HepG2 (cell line): Measurements from ENCODE around the gene A3GALT2. TPM values are rescaled to one million over a fixed set of nuclear protein-coding genes. Genes with fewer than 3 reads are reported as not detected.

Source experiments
- ATAC-seq: fragments of 200-7000 bp; cut with Tn5 transposase; 3 replicates; pipeline ENCODE4 v1.9.1; 2020; ENCODE audit warnings: mild to moderate bottlenecking, moderate library complexity
- BruUV-seq: library from RNA; stranded (reverse); fragments of 400-500 nt; replicated peaks from 2 replicates; lab custom pipeline; 2021; lab: Mats Ljungman, UMichigan
- CTCF ChIA-PET: fragments of 300-600 bp; formaldehyde crosslinking; extraction: SDS; loops from one replicate; lab custom pipeline; 2021; ENCODE audit warnings: low total read pairs, inconsistent platforms, low intra/inter-chr PET ratio; lab: Yijun Ruan, JAX
- POLR2A ChIA-PET: fragments of 350-600 bp; sonication (Branson Sonifier 250); formaldehyde crosslinking; loops from one replicate; lab custom pipeline; 2020; ENCODE audit warnings: antibody characterized with exemption, inconsistent platforms; lab: Yijun Ruan, JAX
- DNase-seq: peaks from one replicate; pipeline ENCODE4 v3.0.0-alpha.2; 2015; ENCODE audit warnings: low spot score
- FAIRE-seq: peaks from 3 replicates; lab custom pipeline; 2011; peaks lifted over from hg19 to GRCh38; lab: Jason Lieb, UNC
- H2AFZ ChIP-seq: one replicate; pipeline ENCODE4 v1.6.1; 2011; ENCODE audit warnings: low read length, inconsistent platforms
- H3K27ac ChIP-seq: fragments of 300-600 bp; 3 replicates; pipeline ENCODE4 v1.8.0; 2011; ENCODE audit warnings: mixed run types, mild to moderate bottlenecking, mixed read lengths, low read length, inconsistent platforms; ENCODE audit not compliant: insufficient read depth; ENCODE audit errors: extremely low read length
- H3K27me3 ChIP-seq, 2 experiments: fragments of 200-600 bp in 1 of 2; 2 replicates in 1 of 2; 3 replicates in 1 of 2; pipeline versions ENCODE4 v1.6.0 to v1.8.0; 2011; ENCODE audit warnings: low read length in 2 of 2, mild to moderate bottlenecking in 2 of 2, moderate library complexity in 2 of 2, inconsistent platforms in 1 of 2; ENCODE audit not compliant: insufficient read depth in 2 of 2, control insufficient read depth in 1 of 2
- H3K36me3 ChIP-seq, 2 experiments: fragments of 200-600 bp in 1 of 2; replicated peaks in 1 of 2; 2 replicates in 1 of 2; 3 replicates in 1 of 2; pipeline versions ENCODE4 v1.5.1 to v1.8.0; 2011; ENCODE audit warnings: low read length in 2 of 2, inconsistent platforms in 1 of 2; ENCODE audit not compliant: insufficient read depth in 2 of 2, control insufficient read depth in 1 of 2
- H3K4me1 ChIP-seq: 2 replicates; pipeline ENCODE4 v1.5.1; 2012; ENCODE audit warnings: low read length, inconsistent platforms; ENCODE audit not compliant: insufficient read depth
- H3K4me2 ChIP-seq: 2 replicates; pipeline ENCODE4 v1.6.0; 2011; ENCODE audit warnings: low read depth, low read length, inconsistent platforms
- H3K4me3 ChIP-seq, 3 experiments: fragments of 200-600 bp in 1 of 3; sonication (generic), shearing (Covaris generic) in 1 of 3; replicated peaks in 1 of 3; 2 replicates each; pipeline ENCODE4 v1.5.1; 2011 to 2016; ENCODE audit warnings: low read length in 3 of 3, inconsistent platforms in 2 of 3, low read depth in 2 of 3, mild to moderate bottlenecking in 2 of 3, control low read depth in 1 of 3, mixed read lengths in 1 of 3; ENCODE audit not compliant: insufficient read depth in 1 of 3
- H3K79me2 ChIP-seq: one replicate; pipeline ENCODE4 v1.6.1; 2011; ENCODE audit warnings: low read length, inconsistent platforms; ENCODE audit not compliant: insufficient read depth
- H3K9ac ChIP-seq: 2 replicates; pipeline ENCODE4 v1.6.0; 2011; ENCODE audit warnings: mild to moderate bottlenecking, low read depth, low read length, inconsistent platforms; ENCODE audit not compliant: insufficient read depth
- H3K9me3 ChIP-seq: 2 replicates; pipeline ENCODE4 v1.5.1; 2012; ENCODE audit warnings: mild to moderate bottlenecking, low read length
- H4K20me1 ChIP-seq: 2 replicates; pipeline ENCODE4 v1.6.0; 2011; ENCODE audit warnings: inconsistent platforms, mild to moderate bottlenecking, low read length, moderate library complexity; ENCODE audit not compliant: insufficient read depth
- EED ChIP-seq: sonication (generic); formaldehyde crosslinking; IDR thresholded peaks from 2 replicates; pipeline ENCODE4 v1.5.0; 2020; ENCODE audit warnings: mild to moderate bottlenecking, missing genetic modification reagents
- FOXM1 ChIP-seq: sonication (generic); formaldehyde crosslinking; IDR thresholded peaks from 2 replicates; pipeline ENCODE4 v1.5.0; 2020; ENCODE audit warnings: missing genetic modification reagents
- GABPA ChIP-seq, 2 experiments: IDR thresholded peaks; 2 replicates each; pipeline ENCODE4 v1.6.1; 2011 to 2016; ENCODE audit warnings: low read depth in 2 of 2, low read length in 1 of 2, missing biosample characterization in 1 of 2, missing genetic modification characterization in 1 of 2
- KLF16 ChIP-seq, 2 experiments: sonication (generic) in 1 of 2; formaldehyde crosslinking in 1 of 2; IDR thresholded peaks; 2 replicates each; pipeline versions ENCODE4 v1.6.1 to v1.8.0; 2016 to 2023; ENCODE audit warnings: missing genetic modification reagents in 2 of 2, missing compliant biosample characterization in 1 of 2
- MAFF ChIP-seq: IDR thresholded peaks from 2 replicates; pipeline ENCODE4 v1.6.1; 2011; ENCODE audit warnings: low read depth, low read length, improper control_type of control experiment
- MYPOP ChIP-seq: sonication (generic); formaldehyde crosslinking; IDR thresholded peaks from 2 replicates; pipeline ENCODE4 v1.8.1; 2023; ENCODE audit warnings: mild to moderate bottlenecking, moderate library complexity, missing genetic modification reagents
- NPAS2 ChIP-seq: sonication (generic); formaldehyde crosslinking; IDR thresholded peaks from 2 replicates; pipeline ENCODE4 v1.8.0; 2022; ENCODE audit warnings: mild to moderate bottlenecking, missing genetic modification reagents, borderline replicate concordance
- NR2C2 ChIP-seq: sonication (generic); formaldehyde crosslinking; IDR thresholded peaks from 2 replicates; pipeline ENCODE4 v1.4.0; 2020; ENCODE audit warnings: missing genetic modification reagents, mild to moderate bottlenecking, moderate library complexity, borderline replicate concordance
- POGZ ChIP-seq: sonication (generic); formaldehyde crosslinking; IDR thresholded peaks from 2 replicates; pipeline ENCODE4 v1.4.0; 2020; ENCODE audit warnings: mild to moderate bottlenecking, missing genetic modification reagents
- RELA ChIP-seq: sonication (generic); formaldehyde crosslinking; IDR thresholded peaks from 2 replicates; pipeline ENCODE4 v1.4.0; 2020; ENCODE audit warnings: missing genetic modification reagents
- SKI ChIP-seq: fragments of 450-650 bp; IDR thresholded peaks from one replicate; pipeline ENCODE4 v1.6.1; 2018; ENCODE audit warnings: mild to moderate bottlenecking; ENCODE audit not compliant: partially characterized antibody
- TEF ChIP-seq: sonication (generic); formaldehyde crosslinking; IDR thresholded peaks from 2 replicates; pipeline ENCODE4 v1.5.0; 2020; ENCODE audit warnings: missing genetic modification reagents
- ZNF256 ChIP-seq: sonication (generic); formaldehyde crosslinking; conservative IDR thresholded peaks from 2 replicates; pipeline ENCODE4 v1.4.0; 2020; ENCODE audit warnings: missing genetic modification reagents
- ZNF414 ChIP-seq: sonication (generic); formaldehyde crosslinking; IDR thresholded peaks from 2 replicates; pipeline ENCODE4 v1.5.0; 2020; ENCODE audit warnings: missing genetic modification reagents
- ZNF44 ChIP-seq: sonication (generic); formaldehyde crosslinking; IDR thresholded peaks from 2 replicates; pipeline ENCODE4 v1.5.1; 2020; ENCODE audit warnings: mild to moderate bottlenecking, missing genetic modification reagents
- ZNF460 ChIP-seq: sonication (generic); formaldehyde crosslinking; IDR thresholded peaks from 2 replicates; pipeline ENCODE4 v1.5.1; 2020; ENCODE audit warnings: missing genetic modification reagents, mild to moderate bottlenecking, borderline replicate concordance
- ZNF567 ChIP-seq: sonication (generic); formaldehyde crosslinking; IDR thresholded peaks from 2 replicates; pipeline ENCODE4 v1.8.1; 2023; ENCODE audit warnings: mild to moderate bottlenecking, missing genetic modification reagents, borderline replicate concordance
- WGBS: methylation state at CpG from one replicate; pipeline ENCODE4 v1.1.6; 2017; ENCODE audit warnings: low lambda C conversion rate; 5-methylcytosine and 5-hydroxymethylcytosine counted together
- in situ Hi-C: cut with HindIII; loops from 2 replicates; pipeline ENCODE4 v1.10.0; 2017; ENCODE audit warnings: low pct_unique_long_range_greater_than_20kb; ENCODE audit not compliant: extremely low pct_ligation_motif_present
- intact Hi-C: fragments of 100-400 bp; cut with micrococcal nuclease; formaldehyde crosslinking; loops from one replicate; pipeline ENCODE4 v1.10.0; 2022; ENCODE audit not compliant: unreplicated experiment
- polyA plus RNA-seq, 8 experiments: library from polyadenylated mRNA; depleted of rRNA in 3 of 8; stranded (reverse) in 7 of 8; unstranded in 1 of 8; fragments of >200 nt; fragmentation: Illumina TruSeq in 4 of 8; extraction: Trizol in 4 of 8; gene quantifications; 2 replicates each; pipeline versions ENCODE4 v1.2.1 to v1.2.3, GENCODE V29; 2011 to 2016; ENCODE audit warnings: low read depth in 4 of 8, missing spikeins in 1 of 8, mixed read lengths in 1 of 8; ENCODE audit not compliant: insufficient read depth in 1 of 8
- total RNA-seq, 5 experiments: library from RNA; depleted of rRNA; stranded (reverse); fragments of >200 nt; fragmentation: Illumina TruSeq; extraction: Trizol; gene quantifications; 2 replicates each; pipeline ENCODE4 v1.2.3, GENCODE V29; 2016; ENCODE audit warnings: low read depth in 1 of 5

A3GALT2 gene
- total and polyA plus RNA-seq, 2 of the 13 experiments (the other 11 are each of a cell fraction or from before 2014, with no cell fraction given): not detected

- in situ Hi-C loops (no loop called here), intact Hi-C loops (no loop called here)
- FAIRE-seq (no peak), DNase-seq (no peak), ATAC-seq (no peak)
- ChIA-PET POLR2A (no interaction called here), CTCF (no interaction called here)
- peaks cover 12% of the 10 kb centered on the region for H3K4me1 ChIP-seq
- H3K27me3 ChIP-seq: peaks cover 0 to 1% of the 10 kb centered on the region in 2 experiments; a peak in 1 of 5 replicates
- 56% methylated on average over 19 of the region's 20 CpGs for WGBS
- no peak overlapping the region for H3K4me3 ChIP-seq
- H3K36me3 ChIP-seq: no peaks in the 10 kb centered on the region
- no peak overlapping the region for H3K27ac ChIP-seq
- no peak overlapping the region for H3K4me2 ChIP-seq
- TF ChIP-seq FOXM1 (CRISPR knock-in tag) (no peak), NPAS2 (CRISPR knock-in tag) (no peak), MYPOP (no peak), ZNF414 (CRISPR knock-in tag) (no peak), GABPA (IDR thresholded peaks at IDR 0.05; ENCODE audit: low read depth, low read length) (no peak), GABPA (CRISPR knock-in tag; IDR thresholded peaks at IDR 0.05; ENCODE audit: low read depth) (no peak), EED (CRISPR knock-in tag) (no peak), NR2C2 (CRISPR knock-in tag) (no peak), KLF16 (CRISPR knock-in tag; IDR thresholded peaks at IDR 0.05) (no peak), ZNF44 (CRISPR knock-in tag) (no peak), ZNF460 (no peak), ZNF567 (CRISPR knock-in tag) (no peak), ZNF256 (CRISPR knock-in tag) (no peak), TEF (CRISPR knock-in tag) (no peak), MAFF (no peak), SKI (no peak), RELA (CRISPR knock-in tag) (no peak), POGZ (no peak)
- H4K20me1 ChIP-seq: no peaks in the 10 kb centered on the region
- H3K9ac ChIP-seq: no peak overlapping the region
- no TSS peak for BruUV-seq
- H2AFZ ChIP-seq: no peak overlapping the region
- H3K79me2 ChIP-seq: no peaks in the 10 kb centered on the region
- no peaks in the 10 kb centered on the region for H3K9me3 ChIP-seq
Observed at GRCh38 chr1:33305816-33306652, 14.9 kb downstream of the A3GALT2 start.
